T-cell (primary cell): Measurements from ENCODE around the gene TTC9B. TPM values are rescaled to one million over a fixed set of nuclear protein-coding genes. Genes with fewer than 3 reads are reported as not detected.

Experiments
- ATAC-seq, 4 experiments: fragments of 200-7000 bp in 3 of 4; fragments of 150-1000 bp in 1 of 4; cut with Tn5 transposase; replicated peaks in 1 of 4; 1 replicate in 3 of 4; 2 replicates in 1 of 4; pipeline ENCODE4 v1.10.0; 2021; ENCODE audit warnings: moderate library complexity in 3 of 4, mild to moderate bottlenecking in 2 of 4, moderate number of reproducible peaks in 1 of 4
- CTCF ChIA-PET, 2 donors: fragments of 300-600 bp; sonication (Branson Sonifier 250); formaldehyde crosslinking; loops; one replicate each; lab custom pipeline; 2022; ENCODE audit warnings: antibody characterized with exemption in 2 of 2; lab: Charles Lee
- POLR2A ChIA-PET, 2 donors: fragments of 300-600 bp; sonication (Branson Sonifier 250); formaldehyde crosslinking; loops; one replicate each; lab custom pipeline; 2022; ENCODE audit warnings: antibody characterized with exemption in 2 of 2; lab: Charles Lee
- DNase-seq, 35 experiments: peaks; one replicate each; pipeline versions ENCODE4 v3.0.0 to v3.0.0-alpha.2; 2013 to 2023
- H3K27ac ChIP-seq: one replicate; pipeline ENCODE4 v1.5.1; 2013; ENCODE audit warnings: low read length
- H3K27me3 ChIP-seq, 2 experiments: replicated peaks in 1 of 2; 1 replicate in 1 of 2; 2 replicates in 1 of 2; pipeline versions ENCODE4 v1.6.1 to v1.7.0; 2013; ENCODE audit warnings: low read length in 1 of 2, mixed read lengths in 1 of 2; ENCODE audit not compliant: control insufficient read depth in 2 of 2, insufficient read depth in 2 of 2; ENCODE audit errors: extremely low read depth in 1 of 2
- H3K36me3 ChIP-seq, 2 donors: 1 replicate in 1 of 2; 2 replicates in 1 of 2; pipeline versions ENCODE4 v1.6.1 to v1.7.0; 2013; ENCODE audit warnings: low read length in 1 of 2; ENCODE audit not compliant: control insufficient read depth in 2 of 2, insufficient read depth in 1 of 2; ENCODE audit errors: extremely low read depth in 1 of 2
- H3K4me1 ChIP-seq, 2 experiments: 1 replicate in 1 of 2; 2 replicates in 1 of 2; pipeline versions ENCODE4 v1.6.1 to v1.7.0; 2013; ENCODE audit warnings: low read length in 2 of 2, mixed read lengths in 1 of 2; ENCODE audit not compliant: insufficient read depth in 2 of 2, control insufficient read depth in 1 of 2; ENCODE audit errors: extremely low read depth in 1 of 2
- H3K4me3 ChIP-seq, 2 donors: 1 replicate in 1 of 2; 2 replicates in 1 of 2; pipeline versions ENCODE4 v1.5.1 to v1.7.0; 2013; ENCODE audit warnings: mild to moderate bottlenecking in 2 of 2, low read length in 1 of 2, moderate library complexity in 1 of 2; ENCODE audit not compliant: control insufficient read depth in 1 of 2; ENCODE audit errors: extremely low read depth in 1 of 2
- H3K9me3 ChIP-seq: 2 replicates; pipeline ENCODE4 v1.7.0; 2013
- H3K27ac Mint-ChIP-seq, 2 donors: one replicate each; pipeline ENCODE4 v1.8.0; 2020 to 2021; ENCODE audit warnings: mild to moderate bottlenecking in 2 of 2, mixed read lengths in 2 of 2
- H3K27me3 Mint-ChIP-seq, 2 donors: one replicate each; pipeline ENCODE4 v1.8.0; 2021 to 2022; ENCODE audit warnings: mixed read lengths in 2 of 2
- H3K36me3 Mint-ChIP-seq: one replicate; pipeline ENCODE4 v1.8.0; 2021; ENCODE audit warnings: mixed read lengths
- H3K4me1 Mint-ChIP-seq, 3 donors: one replicate each; pipeline ENCODE4 v1.8.0; 2020 to 2022; ENCODE audit warnings: mixed read lengths in 3 of 3, mild to moderate bottlenecking in 1 of 3
- H3K4me3 Mint-ChIP-seq, 3 donors: one replicate each; pipeline ENCODE4 v1.8.0; 2020 to 2022; ENCODE audit warnings: mild to moderate bottlenecking in 3 of 3, mixed read lengths in 3 of 3, moderate library complexity in 3 of 3
- H3K9me3 Mint-ChIP-seq, 3 donors: one replicate each; pipeline ENCODE4 v1.8.0; 2020 to 2022; ENCODE audit warnings: mixed read lengths in 3 of 3
- WGBS: methylation state at CpG from one replicate; pipeline ENCODE4 v1.1.5; 2013; ENCODE audit warnings: missing lambda C conversion rate; ENCODE audit not compliant: insufficient coverage; 5-methylcytosine and 5-hydroxymethylcytosine counted together
- total RNA-seq, 35 experiments: library from RNA in 6 of 35; stranded (reverse) in 6 of 35; fragments of 120-200 nt in 1 of 35; gene quantifications; one replicate each; pipeline versions ENCODE4 v1.2.1 to v1.2.4 and lab custom pipeline; 2013 to 2026

TTC9B gene
- total RNA-seq, 5 donors from 2014 or later (not counting 1 experiment from before 2014, with no cell fraction given), result not detected

- Mint-ChIP-seq H3K4me3 (no peak overlapping the region), H3K9me3 (no peaks in the 10 kb centered on the region), H3K27me3 (no peaks in the 10 kb centered on the region), H3K4me1 (peaks cover 28 to 36% (median 28%) of the 10 kb centered on the region in 3 donors), H3K36me3 (peaks cover 43% of the 10 kb centered on the region), H3K27ac (no peak overlapping the region)
- DNase-seq, result no peak
- Histone ChIP-seq H3K4me1 (no peaks in the 10 kb centered on the region), H3K27me3 (no peaks in the 10 kb centered on the region), H3K36me3 (peaks cover 23 to 47% of the 10 kb centered on the region in 2 donors), H3K27ac (no peak overlapping the region), H3K9me3 (no peaks in the 10 kb centered on the region), H3K4me3 (no peak overlapping the region)
- ChIA-PET CTCF (no interaction called here), POLR2A (no interaction called here)
- no peak for ATAC-seq
- WGBS, result 87% methylated on average over 9 of the region's 9 CpGs
These were observed 38.9 kb upstream of the TTC9B start for GRCh38 chr19:40257096-40257517.

GRCh38 chr19:40256512-40256911 lies 38.3 kb upstream of the TTC9B start:
- H3K9me3 Mint-ChIP-seq, result no peaks in the 10 kb centered on the region
- no peak overlapping the region for H3K4me3 Mint-ChIP-seq
- Histone ChIP-seq H3K36me3 (peaks cover 24 to 47% of the 10 kb centered on the region in 2 donors), H3K27ac (no peak overlapping the region), H3K4me1 (no peaks in the 10 kb centered on the region), H3K4me3 (no peak overlapping the region), H3K9me3 (no peaks in the 10 kb centered on the region), H3K27me3 (no peaks in the 10 kb centered on the region)
- 97% methylated on average over 4 of the region's 8 CpGs for WGBS
- H3K4me1 Mint-ChIP-seq, result peaks cover 25 to 34% (median 25%) of the 10 kb centered on the region in 3 donors
- DNase-seq, result no peak
- ATAC-seq, result no peak
- ChIA-PET POLR2A (no interaction called here), CTCF (no interaction called here)
- no peaks in the 10 kb centered on the region for H3K27me3 Mint-ChIP-seq
- H3K36me3 Mint-ChIP-seq, result peaks cover 40% of the 10 kb centered on the region
- H3K27ac Mint-ChIP-seq, result no peak overlapping the region

- POLR2A ChIA-PET, result no interaction called here
- H3K4me3 ChIP-seq, result no peak overlapping the region
- H3K27ac ChIP-seq, result no peak overlapping the region
- no peak overlapping the region for H3K4me3 Mint-ChIP-seq
- H3K27me3 ChIP-seq, result no peaks in the 10 kb centered on the region
- no peaks in the 10 kb centered on the region for H3K4me1 ChIP-seq
- H3K4me1 Mint-ChIP-seq, result peaks cover 21 to 31% (median 23%) of the 10 kb centered on the region in 3 donors
- peaks cover 21 to 49% of the 10 kb centered on the region in 2 donors for H3K36me3 ChIP-seq
- no peaks in the 10 kb centered on the region for H3K9me3 Mint-ChIP-seq
- H3K9me3 ChIP-seq, result no peaks in the 10 kb centered on the region
- CTCF ChIA-PET, result no interaction called here
- H3K27ac Mint-ChIP-seq, result no peak overlapping the region
- H3K27me3 Mint-ChIP-seq, result no peaks in the 10 kb centered on the region
- DNase-seq (no peak), ATAC-seq (no peak)
- peaks cover 40% of the 10 kb centered on the region for H3K36me3 Mint-ChIP-seq
- 100% methylated on average over 3 of the region's 3 CpGs for WGBS
These were observed 37.5 kb upstream of the TTC9B start for GRCh38 chr19:40255619-40256166.

- Histone ChIP-seq H3K27me3 (no peaks in the 10 kb centered on the region), H3K9me3 (no peaks in the 10 kb centered on the region), H3K36me3 (peaks cover 21 to 51% of the 10 kb centered on the region in 2 donors), H3K4me1 (peaks cover 0 to 2% of the 10 kb centered on the region in 2 experiments), H3K27ac (no peak overlapping the region), H3K4me3 (no peak overlapping the region)
- Mint-ChIP-seq H3K9me3 (no peaks in the 10 kb centered on the region), H3K4me1 (peaks cover 23 to 31% (median 28%) of the 10 kb centered on the region in 3 donors), H3K27ac (no peak overlapping the region), H3K36me3 (peaks cover 41% of the 10 kb centered on the region), H3K27me3 (no peaks in the 10 kb centered on the region), H3K4me3 (no peak overlapping the region)
- ChIA-PET POLR2A (no interaction called here), CTCF (interaction anchor here in 1 of 2 donors (0.5 kb wide), 1 partner anchor 1124 kb away, joined by 3 read pairs; no protein-coding TSS in a partner anchor)
- no peak for DNase-seq
- WGBS, result 97% methylated on average over 14 of the region's 16 CpGs
- ATAC-seq, result no peak
These were observed 36.7 kb upstream of the TTC9B start for GRCh38 chr19:40254714-40255418.

- Histone ChIP-seq H3K36me3 (peaks cover 21 to 60% of the 10 kb centered on the region in 2 donors), H3K27me3 (no peaks in the 10 kb centered on the region), H3K27ac (no peak overlapping the region), H3K9me3 (no peaks in the 10 kb centered on the region), H3K4me3 (no peak overlapping the region), H3K4me1 (peaks cover 0 to 4% of the 10 kb centered on the region in 2 experiments)
- WGBS, result 88% methylated on average over 8 of the region's 8 CpGs
- POLR2A ChIA-PET, result no interaction called here
- no peaks in the 10 kb centered on the region for H3K27me3 Mint-ChIP-seq
- H3K36me3 Mint-ChIP-seq, result peaks cover 44% of the 10 kb centered on the region
- CTCF ChIA-PET, result no interaction called here
- H3K27ac Mint-ChIP-seq, result no peak overlapping the region
- DNase-seq (no peak), ATAC-seq (no peak)
- no peak overlapping the region for H3K4me3 Mint-ChIP-seq
- no peaks in the 10 kb centered on the region for H3K9me3 Mint-ChIP-seq
- H3K4me1 Mint-ChIP-seq, result peaks cover 18 to 25% (median 23%) of the 10 kb centered on the region in 3 donors
These were observed 35.5 kb upstream of the TTC9B start for GRCh38 chr19:40253611-40254092.

- Mint-ChIP-seq H3K27ac (no peak overlapping the region), H3K4me3 (no peak overlapping the region), H3K4me1 (peaks cover 18 to 30% (median 27%) of the 10 kb centered on the region in 3 donors), H3K9me3 (no peaks in the 10 kb centered on the region), H3K27me3 (no peaks in the 10 kb centered on the region), H3K36me3 (peaks cover 41% of the 10 kb centered on the region)
- ChIA-PET CTCF (interaction anchor here in 1 of 2 donors (1.2 kb wide), 1 partner anchor 17 kb away, joined by 3 read pairs; no protein-coding TSS in a partner anchor), POLR2A (no interaction called here)
- H3K36me3 ChIP-seq, result peaks cover 26 to 68% of the 10 kb centered on the region in 2 donors
- ATAC-seq (no peak), DNase-seq (no peak)
- H3K27me3 ChIP-seq, result no peaks in the 10 kb centered on the region
- whole genome bisulfite sequencing, result 98% methylated on average over 7 of the region's 7 CpGs
- no peak overlapping the region for H3K27ac ChIP-seq
- peaks cover 0 to 8% of the 10 kb centered on the region in 2 experiments for H3K4me1 ChIP-seq
- H3K4me3 ChIP-seq, result no peak overlapping the region
- no peaks in the 10 kb centered on the region for H3K9me3 ChIP-seq
These were observed 34.2 kb upstream of the TTC9B start for GRCh38 chr19:40252395-40252794.
